ENCODE data around the gene WDR18. TPM values are rescaled to one million over a fixed set of nuclear protein-coding genes. Genes with fewer than 3 reads are reported as not detected.

Gene WDR18
- total and polyA plus RNA-seq, 9 donors, result 24.6 to 46.9 (median 31.6) TPM

GRCh38 chr19:1042689-1043511 is 58.8 kb downstream of the WDR18 start:
- WGBS (ENCODE audit: insufficient coverage), result 51% methylated on average over 15 of the region's 23 CpGs
- Histone ChIP-seq H3K9me3 (replicated peaks; ENCODE audit: control insufficient read depth, low read depth, low read length) (no peaks in the 10 kb centered on the region), H3K4me1 (ENCODE audit: control insufficient read depth, insufficient read depth, low read length) (peaks cover 44% of the 10 kb centered on the region), H3K4me3 (ENCODE audit: low read length) (no peak overlapping the region), H3K36me3 (ENCODE audit: control insufficient read depth, insufficient read depth, low read length) (peaks cover 13% of the 10 kb centered on the region), H3K27ac (ENCODE audit: low read length) (no peak overlapping the region), H3K27me3 (ENCODE audit: control insufficient read depth, insufficient read depth, low read length) (peaks cover 2% of the 10 kb centered on the region)
- no peak for DNase-seq

Other genes with a start within 250 kb of the WDR18 start
- gene MISP, start 233.2 kb upstream of the WDR18 start, total RNA-seq, result 0.09 TPM
- 10 to 100 TPM in 1 of 8 donors, 1 to 10 TPM in 1, under 1 TPM in 5, not detected in 1; 0.14 to 11.6 (median 0.18) TPM for gene MISP, start 233.2 kb upstream of the WDR18 start, polyA plus RNA-seq (ENCODE audit: insufficient read depth in 1 of 8, insufficient read length in 8 of 8, low replicate concordance in 1 of 8)
- 50.6 TPM for gene PTBP1, start 186.9 kb upstream of the WDR18 start, total RNA-seq
- gene PTBP1, start 186.9 kb upstream of the WDR18 start, polyA plus RNA-seq (ENCODE audit: insufficient read depth in 1 of 8, insufficient read length in 8 of 8, low replicate concordance in 1 of 8), result 100 to 1,000 TPM; 101 to 207 (median 152) TPM
- 0.35 TPM for gene PLPPR3, start 162.4 kb upstream of the WDR18 start, total RNA-seq
- under 1 TPM; 0.13 to 0.90 (median 0.54) TPM for gene PLPPR3, start 162.4 kb upstream of the WDR18 start, polyA plus RNA-seq (ENCODE audit: insufficient read depth in 1 of 8, insufficient read length in 8 of 8, low replicate concordance in 1 of 8)
- gene AZU1, start 156.5 kb upstream of the WDR18 start, total RNA-seq, result 0.18 TPM
- 1 to 10 TPM; 1.2 to 6.5 (median 2.3) TPM for gene AZU1, start 156.5 kb upstream of the WDR18 start, polyA plus RNA-seq (ENCODE audit: insufficient read depth in 1 of 8, insufficient read length in 8 of 8, low replicate concordance in 1 of 8)
- gene PRTN3, start 143.3 kb upstream of the WDR18 start, total RNA-seq, result 0.44 TPM
- gene PRTN3, start 143.3 kb upstream of the WDR18 start, polyA plus RNA-seq (ENCODE audit: insufficient read depth in 1 of 8, insufficient read length in 8 of 8, low replicate concordance in 1 of 8), result 10 to 100 TPM in 1 of 8 donors, 1 to 10 TPM in 7; 1.5 to 11.6 (median 3.9) TPM
- gene ELANE, start 132.0 kb upstream of the WDR18 start, total RNA-seq, result 0.22 TPM
- gene ELANE, start 132.0 kb upstream of the WDR18 start, polyA plus RNA-seq (ENCODE audit: insufficient read depth in 1 of 8, insufficient read length in 8 of 8, low replicate concordance in 1 of 8), result 1 to 10 TPM in 2 of 8 donors, under 1 TPM in 6; 0.36 to 4.4 (median 0.67) TPM
- 8.7 TPM for gene CFD, start 124.7 kb upstream of the WDR18 start, total RNA-seq
- gene CFD, start 124.7 kb upstream of the WDR18 start, polyA plus RNA-seq (ENCODE audit: insufficient read depth in 1 of 8, insufficient read length in 8 of 8, low replicate concordance in 1 of 8), result 1 to 10 TPM; 1.1 to 3.2 (median 1.9) TPM
- gene MED16, start 91.2 kb upstream of the WDR18 start, total RNA-seq, result 11.6 TPM
- gene MED16, start 91.2 kb upstream of the WDR18 start, polyA plus RNA-seq (ENCODE audit: insufficient read depth in 1 of 8, insufficient read length in 8 of 8, low replicate concordance in 1 of 8), result 10 to 100 TPM; 31.9 to 48.1 (median 38.4) TPM
- not detected for gene RNU6-9, start 90.9 kb upstream of the WDR18 start, total RNA-seq
- gene RNU6-9, start 90.9 kb upstream of the WDR18 start, polyA plus RNA-seq (ENCODE audit: insufficient read depth in 1 of 8, insufficient read length in 8 of 8, low replicate concordance in 1 of 8), result not detected
- gene R3HDM4, start 71.1 kb upstream of the WDR18 start, total RNA-seq, result 13.1 TPM
- gene R3HDM4, start 71.1 kb upstream of the WDR18 start, polyA plus RNA-seq (ENCODE audit: insufficient read depth in 1 of 8, insufficient read length in 8 of 8, low replicate concordance in 1 of 8), result 10 to 100 TPM; 30.4 to 38.6 (median 34.7) TPM
- gene KISS1R, start 67.0 kb upstream of the WDR18 start, total RNA-seq, result not detected
- not detected for gene KISS1R, start 67.0 kb upstream of the WDR18 start, polyA plus RNA-seq (ENCODE audit: insufficient read depth in 1 of 8, insufficient read length in 8 of 8, low replicate concordance in 1 of 8)
- 9.7 TPM for gene ARID3A, start 58.3 kb upstream of the WDR18 start, total RNA-seq
- gene ARID3A, start 58.3 kb upstream of the WDR18 start, polyA plus RNA-seq (ENCODE audit: insufficient read depth in 1 of 8, insufficient read length in 8 of 8, low replicate concordance in 1 of 8), result 10 to 100 TPM in 7 of 8 donors, 1 to 10 TPM in 1; 9.4 to 19.1 (median 16.7) TPM
- not detected for gene GRIN3B, start 16.1 kb downstream of the WDR18 start, total RNA-seq
- gene GRIN3B, start 16.1 kb downstream of the WDR18 start, polyA plus RNA-seq (ENCODE audit: insufficient read depth in 1 of 8, insufficient read length in 8 of 8, low replicate concordance in 1 of 8), result under 1 TPM; 0.11 to 0.58 (median 0.30) TPM
- 60.5 TPM for gene TMEM259, start 36.8 kb downstream of the WDR18 start, total RNA-seq
- 100 to 1,000 TPM in 3 of 8 donors, 10 to 100 TPM in 5; 73.8 to 115 (median 87.3) TPM for gene TMEM259, start 36.8 kb downstream of the WDR18 start, polyA plus RNA-seq (ENCODE audit: insufficient read depth in 1 of 8, insufficient read length in 8 of 8, low replicate concordance in 1 of 8)
- gene RNU6-2, start 37.2 kb downstream of the WDR18 start, total RNA-seq, result not detected
- not detected for gene RNU6-2, start 37.2 kb downstream of the WDR18 start, polyA plus RNA-seq (ENCODE audit: insufficient read depth in 1 of 8, insufficient read length in 8 of 8, low replicate concordance in 1 of 8)
- 31.3 TPM for gene CNN2, start 42.3 kb downstream of the WDR18 start, total RNA-seq
- 10 to 100 TPM; 51.3 to 64.9 (median 54.3) TPM for gene CNN2, start 42.3 kb downstream of the WDR18 start, polyA plus RNA-seq (ENCODE audit: insufficient read depth in 1 of 8, insufficient read length in 8 of 8, low replicate concordance in 1 of 8)
- gene ABCA7, start 55.8 kb downstream of the WDR18 start, total RNA-seq, result 8.9 TPM
- gene ABCA7, start 55.8 kb downstream of the WDR18 start, polyA plus RNA-seq (ENCODE audit: insufficient read depth in 1 of 8, insufficient read length in 8 of 8, low replicate concordance in 1 of 8), result 10 to 100 TPM in 7 of 8 donors, 1 to 10 TPM in 1; 7.9 to 23.0 (median 15.6) TPM
- gene ARHGAP45, start 82.8 kb downstream of the WDR18 start, total RNA-seq, result 5.0 TPM
- gene ARHGAP45, start 82.8 kb downstream of the WDR18 start, polyA plus RNA-seq (ENCODE audit: insufficient read depth in 1 of 8, insufficient read length in 8 of 8, low replicate concordance in 1 of 8), result 10 to 100 TPM in 7 of 8 donors, 1 to 10 TPM in 1; 8.6 to 13.1 (median 11.2) TPM
- 69.6 TPM for gene POLR2E, start 111.0 kb downstream of the WDR18 start, total RNA-seq
- 100 to 1,000 TPM; 117 to 149 (median 133) TPM for gene POLR2E, start 111.0 kb downstream of the WDR18 start, polyA plus RNA-seq (ENCODE audit: insufficient read depth in 1 of 8, insufficient read length in 8 of 8, low replicate concordance in 1 of 8)
- 145 TPM for gene GPX4, start 119.6 kb downstream of the WDR18 start, total RNA-seq
- 100 to 1,000 TPM; 156 to 203 (median 163) TPM for gene GPX4, start 119.6 kb downstream of the WDR18 start, polyA plus RNA-seq (ENCODE audit: insufficient read depth in 1 of 8, insufficient read length in 8 of 8, low replicate concordance in 1 of 8)
- 7.4 TPM for gene SBNO2, start 189.9 kb downstream of the WDR18 start, total RNA-seq
- gene SBNO2, start 189.9 kb downstream of the WDR18 start, polyA plus RNA-seq (ENCODE audit: insufficient read depth in 1 of 8, insufficient read length in 8 of 8, low replicate concordance in 1 of 8), result 10 to 100 TPM in 6 of 8 donors, 1 to 10 TPM in 2; 8.8 to 16.7 (median 12.4) TPM
- gene STK11, start 221.4 kb downstream of the WDR18 start, total RNA-seq, result 46.9 TPM
- gene STK11, start 221.4 kb downstream of the WDR18 start, polyA plus RNA-seq (ENCODE audit: insufficient read depth in 1 of 8, insufficient read length in 8 of 8, low replicate concordance in 1 of 8), result 10 to 100 TPM; 45.3 to 59.1 (median 56.8) TPM